GM12873 (cell line): ENCODE data around the gene DHX30.

Experiments used
- CTCF ChIP-seq: IDR thresholded peaks from 2 replicates; pipeline ENCODE4 v1.5.1; 2012; ENCODE audit warnings: low read depth, mild to moderate bottlenecking, moderate library complexity, low read length, control low read depth; ENCODE audit not compliant: insufficient read depth; ENCODE audit errors: missing control alignments

The DHX30 gene

GRCh38 chr3:47791193-47791855 is 11.6 kb upstream of the DHX30 start:
- TF ChIP-seq CTCF, result no peak

GRCh38 chr3:47792699-47793098 is 10.2 kb upstream of the DHX30 start:
- TF ChIP-seq CTCF, result no peak

DNA sequence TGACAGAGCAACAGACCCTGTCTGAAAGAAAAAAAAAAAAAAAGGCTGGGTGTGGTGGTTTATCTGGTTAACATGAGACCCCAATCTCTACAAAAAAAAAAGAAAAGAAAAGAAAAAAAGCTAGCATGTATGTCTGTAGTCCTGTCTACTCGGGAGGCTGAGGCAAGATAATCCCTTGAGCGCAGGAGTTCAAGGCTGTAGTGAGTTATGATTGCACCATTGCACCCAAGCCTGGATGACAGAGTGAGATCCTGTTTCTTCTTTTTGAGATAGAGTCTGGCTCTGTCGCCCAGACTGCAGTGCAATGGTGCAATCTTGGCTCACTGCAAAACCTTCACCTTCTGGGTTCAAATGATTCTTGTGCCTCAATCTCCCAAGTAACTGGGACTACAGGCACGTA is 8.4 kb upstream of the DHX30 start:
- no peak for TF ChIP-seq CTCF

GRCh38 chr3:47799733-47800132 is 3.2 kb upstream of the DHX30 start:
- TF ChIP-seq CTCF, result peak; percentile 69

GRCh38 chr3:47803480-47804025 is 615 bp downstream of the DHX30 start:
- TF ChIP-seq CTCF, result no peak

- no peak for TF ChIP-seq CTCF
Measured at GRCh38 chr3:47804577-47804976, 1.6 kb downstream of the DHX30 start.

DNA sequence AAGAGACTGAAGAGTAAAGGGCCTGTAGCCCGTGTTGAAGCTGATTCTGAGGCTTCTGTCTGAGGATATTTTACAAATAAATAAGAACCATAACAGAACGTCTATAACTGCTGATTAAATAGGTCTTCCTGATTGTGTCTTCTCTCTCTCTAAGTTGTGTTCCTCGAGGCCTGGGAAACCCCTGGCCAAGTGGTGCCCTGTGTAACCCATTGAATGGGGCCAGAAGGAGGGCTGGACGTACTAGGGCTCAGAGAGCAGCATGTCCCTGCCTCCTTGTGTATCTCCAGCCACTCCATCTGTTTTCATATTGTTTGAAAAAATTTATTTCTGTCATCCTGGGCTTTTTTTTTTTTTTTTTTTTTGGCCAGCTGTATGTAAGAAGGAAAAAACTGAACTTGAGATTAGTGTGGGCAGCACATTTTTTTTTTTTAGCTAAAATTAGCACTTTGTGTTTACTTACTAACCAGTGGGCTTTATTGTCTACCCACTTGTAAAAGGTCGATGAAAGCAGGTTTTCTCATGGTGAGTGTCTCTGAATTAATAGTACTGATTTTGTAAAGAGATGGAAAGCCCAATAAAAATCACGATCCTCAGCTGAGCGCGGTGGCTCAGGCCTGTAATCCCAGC is 10.7 kb downstream of the DHX30 start:
- no peak for TF ChIP-seq CTCF
